Muscle layer of colon (tissue), 2 donors: ENCODE results near the gene CCDC188.

ENCODE experiments used
- H3K27ac ChIP-seq: one replicate; pipeline ENCODE4 v1.7.0; 2013; ENCODE audit warnings: low read depth, mild to moderate bottlenecking, low read length, moderate library complexity
- H3K27me3 ChIP-seq, 2 donors: one replicate each; pipeline ENCODE4 v1.7.0; 2013; ENCODE audit warnings: low read length in 2 of 2, mild to moderate bottlenecking in 2 of 2; ENCODE audit not compliant: insufficient read depth in 2 of 2, control insufficient read depth in 1 of 2
- H3K36me3 ChIP-seq: one replicate; pipeline ENCODE4 v1.7.0; 2013; ENCODE audit warnings: mild to moderate bottlenecking, low read length; ENCODE audit not compliant: insufficient read depth
- H3K4me1 ChIP-seq: one replicate; pipeline ENCODE4 v1.7.0; 2013; ENCODE audit warnings: mild to moderate bottlenecking, low read length; ENCODE audit not compliant: insufficient read depth
- H3K4me3 ChIP-seq, 2 donors: one replicate each; pipeline ENCODE4 v1.7.0; 2013; ENCODE audit warnings: low read length in 2 of 2, low read depth in 1 of 2, mild to moderate bottlenecking in 1 of 2, moderate library complexity in 1 of 2
- H3K9ac ChIP-seq: one replicate; pipeline ENCODE4 v1.7.0; 2013; ENCODE audit warnings: low read length
- H3K9me3 ChIP-seq: one replicate; pipeline ENCODE4 v1.7.0; 2013; ENCODE audit warnings: mild to moderate bottlenecking, low read length
- donor health status: abdominal sarcoma.
- donor health status: Adenocarcinoma of cecum.

Gene CCDC188

DNA sequence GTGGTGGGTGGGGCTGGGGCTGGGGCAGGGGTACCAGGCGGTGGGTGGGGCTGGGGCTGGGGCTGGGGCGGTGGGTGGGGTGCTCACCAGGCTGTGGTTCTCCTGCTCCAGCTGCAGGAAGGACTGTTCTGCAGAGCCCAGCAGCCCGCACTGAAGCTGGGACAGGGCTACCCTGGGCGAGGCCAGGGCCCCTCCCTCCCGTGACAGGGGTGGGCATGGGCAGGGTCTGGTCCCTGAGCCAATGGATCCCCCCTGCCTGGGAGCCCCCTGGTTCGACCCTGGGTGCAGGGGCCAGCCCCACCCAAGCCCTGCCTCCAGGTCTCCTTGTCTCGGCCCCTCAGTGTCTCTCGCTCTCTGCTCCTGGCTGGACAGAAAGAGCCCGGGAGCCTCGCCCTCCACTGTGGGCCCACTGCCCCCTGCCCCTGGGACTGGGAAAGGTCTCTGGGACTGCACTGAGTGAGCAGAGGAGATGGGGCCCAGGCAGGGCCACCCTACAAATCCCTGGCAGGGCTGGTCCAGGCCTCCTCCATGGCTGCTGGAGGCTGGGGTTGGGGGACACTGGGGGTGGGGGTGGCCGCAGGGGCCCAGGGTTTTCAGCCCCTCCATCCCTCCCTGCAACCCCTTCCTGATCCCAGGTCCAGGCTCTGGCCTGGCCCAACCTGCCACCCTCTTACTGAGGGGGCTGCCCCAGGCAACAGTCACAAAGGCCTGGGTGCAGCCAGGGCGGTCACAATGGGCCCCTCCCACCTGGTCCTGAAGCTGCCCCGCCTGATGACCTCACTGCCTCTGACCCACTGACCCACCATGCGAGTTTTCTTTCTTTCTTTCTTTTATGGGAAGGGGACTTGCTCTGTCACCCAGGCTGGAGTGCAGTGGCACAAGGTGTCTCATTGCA, at the start of gene CCDC188:
Gene CCDC188 (minus strand): TSS at position 675 of the 895 bp plus-strand sequence. CDS start 69 bp downstream, at position 606.
- Histone ChIP-seq H3K4me1 (no peaks in the 10 kb centered on the region), H3K27ac (no peak within 1 kb of the TSS), H3K36me3 (no peaks in the 10 kb centered on the region)

DNA sequence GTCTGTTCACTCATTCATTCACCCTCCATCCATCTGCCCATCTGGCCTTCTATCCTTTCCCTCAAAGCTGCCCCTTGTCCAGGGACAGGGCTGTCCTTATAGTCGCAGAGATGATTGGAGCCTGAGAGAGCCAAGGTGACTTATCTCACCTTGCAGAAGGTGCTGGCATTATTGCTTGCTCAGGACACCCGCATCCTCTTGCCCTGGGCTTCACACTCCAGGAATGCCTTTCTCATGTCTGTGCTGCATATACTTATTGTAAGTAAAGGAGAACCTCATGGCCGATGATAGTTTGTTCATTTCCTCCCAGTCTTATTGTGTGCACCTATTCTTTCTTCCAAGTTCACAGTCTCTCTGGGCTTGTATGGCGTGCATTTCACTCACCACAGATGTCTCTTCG, 49.1 kb upstream of the CCDC188 start:
- Histone ChIP-seq H3K4me3 (no peak overlapping the region), H3K36me3 (no peaks in the 10 kb centered on the region), H3K9ac (no peak overlapping the region), H3K27me3 (no peaks in the 10 kb centered on the region), H3K27ac (no peak overlapping the region), H3K4me1 (peaks cover 6% of the 10 kb centered on the region), H3K9me3 (no peaks in the 10 kb centered on the region)

More for the DNA sequence above, at the start of gene CCDC188:
- Histone ChIP-seq H3K4me3 (no peak within 1 kb of the TSS), H3K27me3 (peaks cover 0 to 17% of the 10 kb centered on the region in 2 donors), H3K9me3 (no peaks in the 10 kb centered on the region), H3K9ac (no peak within 1 kb of the TSS)

DNA sequence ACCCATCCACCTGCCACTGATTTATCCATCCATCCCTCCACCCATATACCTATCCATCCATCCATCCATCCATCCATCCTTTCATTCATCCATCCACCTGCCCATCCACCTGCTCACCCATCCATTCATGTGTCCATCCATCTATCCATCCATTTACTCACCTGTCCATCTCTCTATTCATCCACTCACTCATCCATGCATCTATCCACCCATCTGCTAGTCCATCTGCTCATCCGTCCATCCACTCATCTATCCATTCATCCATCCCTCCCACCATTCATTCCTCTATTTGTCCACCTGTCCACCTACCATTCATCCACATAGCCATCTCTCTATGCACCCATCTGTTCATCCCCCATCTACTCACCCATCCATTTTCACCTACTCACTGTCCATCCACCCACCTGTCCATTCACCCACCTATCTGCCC, 48.6 kb upstream of the CCDC188 start:
- Histone ChIP-seq H3K27me3 (no peaks in the 10 kb centered on the region), H3K27ac (no peak overlapping the region), H3K9ac (no peak overlapping the region)

DNA sequence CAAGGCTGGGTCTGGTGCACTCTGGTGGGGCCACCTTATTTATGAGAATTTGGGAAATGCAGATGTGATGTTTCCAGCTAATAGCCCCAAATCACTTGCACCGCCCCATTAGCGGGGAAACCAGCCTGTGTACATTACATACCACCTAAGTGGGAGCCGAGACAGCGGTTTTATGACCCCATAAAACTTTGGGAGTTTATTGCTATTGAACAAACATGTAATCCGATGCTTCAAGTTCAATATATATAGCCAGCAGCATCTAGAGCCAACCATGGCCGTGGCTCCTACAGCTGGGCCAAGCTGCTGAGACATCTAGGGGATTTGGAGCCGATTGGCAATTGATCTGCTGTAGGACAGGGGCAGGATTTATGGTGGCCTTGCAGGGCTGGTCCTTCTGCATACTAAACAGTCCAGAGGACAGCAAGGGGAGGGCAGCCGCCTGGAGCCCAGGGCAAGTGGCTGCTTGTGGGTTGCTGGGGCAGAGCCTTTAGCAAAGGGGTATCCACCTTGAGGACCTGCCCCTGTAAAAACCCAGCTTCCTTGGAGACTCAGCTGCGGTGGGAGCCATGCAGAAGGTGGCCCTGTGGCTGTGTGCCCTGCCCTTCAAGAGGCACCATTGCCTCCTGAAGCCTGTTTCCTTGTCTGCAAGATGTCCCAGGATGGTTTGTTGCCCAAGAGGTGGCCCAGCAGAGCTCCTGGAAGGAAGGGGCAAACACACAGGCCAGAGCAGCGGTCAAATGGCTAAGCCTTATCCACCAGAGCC, 47.9 kb upstream of the CCDC188 start:
- H3K36me3 ChIP-seq = no peaks in the 10 kb centered on the region
- no peaks in the 10 kb centered on the region for H3K27me3 ChIP-seq
- H3K4me3 ChIP-seq = no peak overlapping the region
- no peaks in the 10 kb centered on the region for H3K9me3 ChIP-seq
- no peak overlapping the region for H3K9ac ChIP-seq
- H3K27ac ChIP-seq = no peak overlapping the region
- H3K4me1 ChIP-seq = peaks cover under 1% of the 10 kb centered on the region

More for the DNA sequence above, 48.6 kb upstream of the CCDC188 start:
- Histone ChIP-seq H3K4me1 (peaks cover 6% of the 10 kb centered on the region), H3K9me3 (no peaks in the 10 kb centered on the region), H3K36me3 (no peaks in the 10 kb centered on the region), H3K4me3 (no peak overlapping the region)

DNA sequence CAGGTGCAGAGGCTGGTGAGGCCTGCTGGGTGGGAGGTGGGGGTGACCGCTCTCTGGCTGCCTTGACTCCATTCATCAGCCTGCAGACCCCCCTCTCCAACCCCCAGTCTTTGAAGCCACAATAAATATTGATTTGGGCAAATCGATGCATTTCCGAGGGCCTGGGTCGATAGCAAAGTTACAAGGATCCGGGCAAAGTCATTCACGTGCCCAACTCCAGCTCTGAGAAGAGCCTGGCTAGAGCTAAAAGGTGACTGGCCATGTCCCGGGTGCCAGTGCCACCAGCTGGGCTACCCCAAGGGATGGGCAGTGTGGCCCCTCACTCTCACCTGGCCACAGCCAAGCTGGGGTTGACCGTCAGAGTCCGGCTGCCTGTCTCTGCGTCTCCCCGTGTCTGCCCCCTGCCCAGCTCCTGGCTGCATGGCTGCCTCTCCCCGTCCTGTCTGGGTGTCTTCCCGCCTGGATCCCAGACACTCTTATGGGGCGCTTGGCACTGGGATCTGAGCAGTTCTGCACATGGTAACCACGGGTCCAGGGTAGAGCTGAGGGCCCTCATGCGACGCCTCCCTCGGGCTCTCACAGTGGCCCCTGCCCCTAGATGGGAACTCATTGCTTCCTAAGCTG, 46.7 kb upstream of the CCDC188 start:
- Histone ChIP-seq H3K27ac (no peak overlapping the region), H3K9ac (no peak overlapping the region), H3K27me3 (no peaks in the 10 kb centered on the region), H3K4me1 (no peaks in the 10 kb centered on the region), H3K4me3 (no peak overlapping the region), H3K36me3 (no peaks in the 10 kb centered on the region), H3K9me3 (no peaks in the 10 kb centered on the region)

DNA sequence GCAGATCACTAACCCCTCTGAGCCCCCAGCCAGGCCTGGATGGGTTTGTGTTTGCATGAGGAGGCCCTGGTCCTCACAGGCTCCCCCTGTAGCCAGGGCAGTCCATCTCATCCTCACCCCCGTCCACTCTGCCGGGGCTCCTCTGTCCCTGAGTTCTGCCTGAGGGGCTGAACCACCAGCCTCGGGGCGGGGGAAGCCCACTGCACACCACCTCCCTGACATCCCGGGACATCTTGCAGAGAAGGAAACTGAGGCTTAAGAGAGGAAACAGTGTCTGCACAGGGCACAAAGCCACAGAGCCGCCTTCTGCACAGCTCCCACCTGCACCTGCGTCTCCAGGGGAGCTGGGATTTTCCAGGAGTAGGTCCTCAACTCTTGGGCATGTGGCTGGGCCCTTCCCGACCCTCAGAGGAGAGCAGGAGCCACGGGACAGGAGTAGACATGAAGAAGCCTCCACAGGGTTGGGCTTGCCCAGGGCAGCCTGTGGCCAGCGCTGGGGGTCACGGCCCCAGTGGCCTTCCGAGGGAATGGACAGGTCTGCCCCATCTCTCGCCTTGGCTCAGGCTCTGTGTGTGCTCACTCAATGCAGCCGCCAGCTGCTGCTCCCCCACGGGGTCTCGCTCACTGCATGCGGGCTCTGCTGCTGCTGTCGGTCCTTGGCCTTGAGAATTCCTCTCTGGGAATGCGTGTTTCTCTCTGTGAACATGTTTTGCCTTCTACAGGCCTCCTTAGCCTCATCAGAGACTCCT, 45.4 kb upstream of the CCDC188 start:
- no peaks in the 10 kb centered on the region for H3K27me3 ChIP-seq
- H3K4me1 ChIP-seq = no peaks in the 10 kb centered on the region
- H3K4me3 ChIP-seq = no peak overlapping the region
- H3K9ac ChIP-seq = no peak overlapping the region
- H3K36me3 ChIP-seq = no peaks in the 10 kb centered on the region
- H3K9me3 ChIP-seq = no peaks in the 10 kb centered on the region
- H3K27ac ChIP-seq = no peak overlapping the region

DNA sequence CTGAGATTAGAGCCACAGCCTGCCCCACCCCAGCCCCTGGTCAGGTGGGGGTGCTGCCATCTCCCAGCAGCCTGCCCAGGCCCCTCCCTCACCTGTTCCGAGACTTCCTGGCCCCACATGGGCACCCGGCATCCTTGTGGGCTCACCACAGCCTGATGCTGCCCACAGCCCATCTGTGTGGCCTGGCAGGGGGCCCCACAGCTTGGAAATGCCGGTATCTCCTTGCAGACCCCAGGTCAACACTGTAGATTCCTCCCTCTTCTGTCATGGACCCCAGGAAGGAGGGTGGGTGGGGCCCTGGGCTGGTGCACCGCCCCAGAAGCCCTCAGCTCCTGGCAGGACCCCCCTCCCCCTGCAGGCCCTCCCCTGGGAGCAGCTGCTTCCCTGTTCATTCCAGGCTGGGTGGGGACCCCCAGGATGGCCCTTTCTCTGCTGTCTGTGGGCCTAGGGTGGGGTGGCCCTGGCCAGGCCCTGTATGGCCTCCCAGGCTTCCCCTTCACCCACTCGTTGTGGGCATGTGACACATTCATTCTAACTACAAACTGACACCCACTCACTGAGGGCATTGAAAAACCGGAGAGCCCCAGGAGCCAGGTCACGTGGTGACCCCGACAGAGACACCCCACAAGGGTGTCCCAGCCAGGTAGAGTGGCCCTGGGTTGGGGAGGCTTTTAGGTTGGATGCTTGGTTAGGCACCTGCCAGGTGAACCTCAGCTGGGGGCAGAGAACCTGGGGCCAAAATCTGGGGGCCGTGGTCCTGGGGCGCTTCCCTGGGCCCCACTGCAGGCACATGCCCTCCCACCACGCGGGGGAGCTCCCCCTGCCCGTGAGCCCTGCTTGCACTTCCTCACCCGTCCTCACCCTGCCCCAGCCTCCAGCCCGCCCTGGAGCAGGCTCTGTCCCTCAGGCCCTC, 44.1 kb upstream of the CCDC188 start:
- H3K9ac ChIP-seq = no peak overlapping the region
- no peaks in the 10 kb centered on the region for H3K4me1 ChIP-seq
- H3K4me3 ChIP-seq = no peak overlapping the region
- H3K27ac ChIP-seq = no peak overlapping the region
- no peaks in the 10 kb centered on the region for H3K27me3 ChIP-seq
- no peaks in the 10 kb centered on the region for H3K9me3 ChIP-seq
- no peaks in the 10 kb centered on the region for H3K36me3 ChIP-seq

DNA sequence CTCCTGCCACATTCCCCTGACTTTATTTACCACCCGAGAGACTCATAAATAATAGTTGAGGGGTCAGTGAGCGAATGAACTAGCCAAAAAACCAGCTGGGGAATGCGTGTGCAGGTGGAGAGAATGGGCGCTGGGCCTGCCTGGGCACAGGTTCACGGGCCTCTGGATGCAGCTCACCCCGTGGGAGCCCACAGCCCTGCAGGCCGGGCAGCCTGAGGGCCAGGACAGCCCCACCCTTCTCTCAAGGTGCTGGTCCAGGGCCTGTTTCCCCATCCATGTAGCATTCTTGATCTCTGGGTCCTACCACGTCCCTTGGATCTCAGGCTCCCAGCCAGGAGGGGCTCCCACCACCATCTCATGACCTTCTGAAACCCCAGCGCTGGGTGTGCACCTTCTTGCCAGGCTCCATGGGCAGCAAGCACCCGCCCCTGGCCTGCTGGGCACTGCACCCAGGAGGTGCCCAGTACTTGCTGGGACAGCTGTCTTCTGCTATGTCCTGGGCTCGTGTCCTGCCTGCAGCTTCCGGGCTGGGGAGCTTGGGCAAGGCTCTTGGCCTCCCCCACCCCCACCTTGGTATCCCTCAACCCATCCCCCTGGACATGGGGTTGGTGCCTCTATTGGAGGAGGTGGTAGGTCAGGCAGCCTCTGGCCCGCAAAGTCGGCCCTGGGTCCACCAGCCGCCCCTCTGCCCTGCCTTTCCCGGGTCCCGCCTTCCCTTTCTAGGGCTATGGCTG, 43.1 kb upstream of the CCDC188 start:
- Histone ChIP-seq H3K4me1 (no peaks in the 10 kb centered on the region), H3K36me3 (no peaks in the 10 kb centered on the region), H3K27ac (no peak overlapping the region)

DNA sequence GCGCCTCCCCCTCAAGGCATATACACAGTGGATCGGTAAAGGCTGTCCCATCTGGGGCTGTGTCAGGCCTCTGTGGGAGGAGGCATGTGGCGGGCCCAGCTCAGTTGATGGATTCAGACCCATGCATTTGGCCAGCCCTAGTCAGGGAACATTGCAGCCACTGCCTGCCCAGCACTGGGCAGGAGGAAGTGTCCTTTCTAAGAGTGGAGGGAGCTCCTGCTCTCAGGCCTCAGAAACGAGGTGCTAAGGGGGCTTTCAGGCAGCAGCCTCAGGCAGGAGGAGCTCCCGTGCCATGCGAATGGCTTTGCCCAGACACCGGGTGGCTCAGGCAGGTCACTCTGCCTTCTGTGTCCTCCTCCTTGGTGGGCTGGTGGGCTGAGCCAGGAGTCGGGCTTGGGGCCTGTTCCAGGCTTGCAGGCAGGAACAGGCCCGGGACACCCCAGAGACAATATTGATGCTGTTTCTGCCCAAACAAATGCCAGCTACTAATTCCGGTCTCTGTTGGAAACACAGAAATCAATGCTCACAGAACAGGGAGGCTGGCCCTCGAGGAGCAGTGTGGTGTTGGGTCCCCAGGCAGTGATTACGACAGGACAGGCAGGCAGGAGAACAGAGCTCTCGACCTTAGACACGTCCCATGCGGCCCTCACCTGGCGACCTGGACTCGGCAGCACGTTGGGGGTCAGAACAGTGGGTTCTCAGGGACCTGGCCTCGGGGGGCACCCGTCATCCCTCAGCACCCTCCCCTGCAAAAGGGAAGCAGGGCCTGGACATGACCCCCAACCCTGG, 42.3 kb upstream of the CCDC188 start:
- Histone ChIP-seq H3K27me3 (no peaks in the 10 kb centered on the region), H3K36me3 (no peaks in the 10 kb centered on the region), H3K9ac (no peak overlapping the region), H3K4me1 (no peaks in the 10 kb centered on the region), H3K27ac (no peak overlapping the region), H3K4me3 (no peak overlapping the region), H3K9me3 (no peaks in the 10 kb centered on the region)

More for the DNA sequence above, 43.1 kb upstream of the CCDC188 start:
- Histone ChIP-seq H3K9me3 (no peaks in the 10 kb centered on the region), H3K4me3 (no peak overlapping the region), H3K27me3 (no peaks in the 10 kb centered on the region), H3K9ac (no peak overlapping the region)
